ENCODE results near the gene MGA. TPM values are rescaled to one million over a fixed set of nuclear protein-coding genes. Genes with fewer than 3 reads are reported as not detected.
A peak's percentile ranks its signal among the peaks of the same experiment; 100 is the strongest.

Gene MGA
- total RNA-seq, 1 donor from 2014 or later, result 32.6 TPM

DNA sequence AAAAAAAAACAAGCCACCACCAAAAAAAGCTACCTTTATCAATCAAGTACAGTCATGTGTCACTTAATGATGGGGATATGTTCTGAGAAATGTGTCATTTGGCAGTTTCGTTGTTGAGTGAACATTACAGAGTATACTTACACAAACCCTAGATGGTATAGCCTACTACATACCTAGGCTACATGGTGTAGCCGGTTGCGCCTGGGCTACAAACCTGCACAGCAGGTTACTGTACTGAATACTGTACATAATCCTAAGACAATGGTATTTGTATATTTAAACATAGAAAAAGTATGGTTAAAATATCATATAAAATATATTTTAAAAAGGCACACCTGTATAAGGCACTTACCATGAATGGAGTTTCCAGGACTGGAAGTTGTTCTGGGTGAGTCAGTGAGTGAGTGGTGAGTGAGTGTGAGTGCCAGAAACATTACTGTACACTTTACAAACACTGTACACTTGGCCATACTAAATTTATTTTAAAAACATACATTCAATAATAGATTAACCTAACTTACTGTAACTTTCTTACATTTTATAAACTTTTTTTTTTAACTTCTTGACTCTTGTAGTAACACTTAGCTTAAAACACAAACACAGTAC lies 141.7 kb downstream of the MGA start:
- Mint-ChIP-seq H3K27ac (ENCODE audit: unreplicated experiment) (no peak overlapping the region), H3K36me3 (ENCODE audit: low read depth, unreplicated experiment) (peaks cover 16% of the 10 kb centered on the region), H3K4me1 (ENCODE audit: low read depth, unreplicated experiment) (peaks cover 24% of the 10 kb centered on the region), H3K9me3 (ENCODE audit: unreplicated experiment) (no peaks in the 10 kb centered on the region), H3K27me3 (ENCODE audit: low read depth, unreplicated experiment) (no peaks in the 10 kb centered on the region), H3K4me3 (ENCODE audit: unreplicated experiment) (no peak overlapping the region)
- Histone ChIP-seq H3K4me1 (ENCODE audit: insufficient read depth, low read length) (peaks cover 15% of the 10 kb centered on the region), H3K9me3 (ENCODE audit: insufficient read depth, low read depth, low read length) (no peaks in the 10 kb centered on the region), H3K36me3 (ENCODE audit: insufficient read depth, low read length) (peaks cover 4% of the 10 kb centered on the region), H2AFZ (ENCODE audit: low read depth, low read length) (no peak overlapping the region), H3K79me2 (ENCODE audit: insufficient read depth, low read length) (peaks cover 30% of the 10 kb centered on the region), H3K4me3 (ENCODE audit: insufficient read depth, low read depth, low read length) (no peak overlapping the region), H3K27me3 (ENCODE audit: insufficient read depth, low read length) (no peaks in the 10 kb centered on the region), H3K9ac (ENCODE audit: low read length) (no peak overlapping the region), H4K20me1 (ENCODE audit: insufficient read depth, low read length) (peaks cover 40% of the 10 kb centered on the region), H3K4me2 (ENCODE audit: low read length) (peak overlapping the region; percentile 20), H3K27ac (ENCODE audit: low read depth, low read length) (peak overlapping the region; percentile 13)
- no peak for TF ChIP-seq EZH2 (IDR thresholded peaks at IDR 0.05; ENCODE audit: insufficient read depth, low read length)
- no peak for TF ChIP-seq CTCF (IDR thresholded peaks at IDR 0.05; ENCODE audit: insufficient read depth, low read depth, low read length)
- peak; percentile 64 for DNase-seq (ENCODE audit: low read depth)
- FAIRE-seq, result no peak

- Histone ChIP-seq H3K36me3 (ENCODE audit: insufficient read depth, low read length) (peaks cover 4% of the 10 kb centered on the region), H3K9me3 (ENCODE audit: insufficient read depth, low read depth, low read length) (no peaks in the 10 kb centered on the region), H3K4me3 (ENCODE audit: insufficient read depth, low read depth, low read length) (no peak overlapping the region), H3K9ac (ENCODE audit: low read length) (no peak overlapping the region), H3K27me3 (ENCODE audit: insufficient read depth, low read length) (no peaks in the 10 kb centered on the region), H3K27ac (ENCODE audit: low read depth, low read length) (no peak overlapping the region), H3K4me2 (ENCODE audit: low read length) (no peak overlapping the region), H3K79me2 (ENCODE audit: insufficient read depth, low read length) (peaks cover 23% of the 10 kb centered on the region), H2AFZ (ENCODE audit: low read depth, low read length) (no peak overlapping the region), H4K20me1 (ENCODE audit: insufficient read depth, low read length) (peaks cover 37% of the 10 kb centered on the region), H3K4me1 (ENCODE audit: insufficient read depth, low read length) (peaks cover 14% of the 10 kb centered on the region)
- H3K4me1 Mint-ChIP-seq (ENCODE audit: low read depth, unreplicated experiment), result peaks cover 10% of the 10 kb centered on the region
- FAIRE-seq, result no peak
- H3K27ac Mint-ChIP-seq (ENCODE audit: unreplicated experiment), result peak overlapping the region; percentile 47
- DNase-seq (ENCODE audit: low read depth), result no peak
- no peaks in the 10 kb centered on the region for H3K9me3 Mint-ChIP-seq (ENCODE audit: unreplicated experiment)
- H3K36me3 Mint-ChIP-seq (ENCODE audit: low read depth, unreplicated experiment), result peaks cover 12% of the 10 kb centered on the region
- H3K27me3 Mint-ChIP-seq (ENCODE audit: low read depth, unreplicated experiment), result no peaks in the 10 kb centered on the region
- TF ChIP-seq CTCF (IDR thresholded peaks at IDR 0.05; ENCODE audit: insufficient read depth, low read depth, low read length), result no peak
- no peak for TF ChIP-seq EZH2 (IDR thresholded peaks at IDR 0.05; ENCODE audit: insufficient read depth, low read length)
- no peak overlapping the region for H3K4me3 Mint-ChIP-seq (ENCODE audit: unreplicated experiment)
These were observed 144.2 kb downstream of the MGA start for GRCh38 chr15:41804361-41804760.

DNA sequence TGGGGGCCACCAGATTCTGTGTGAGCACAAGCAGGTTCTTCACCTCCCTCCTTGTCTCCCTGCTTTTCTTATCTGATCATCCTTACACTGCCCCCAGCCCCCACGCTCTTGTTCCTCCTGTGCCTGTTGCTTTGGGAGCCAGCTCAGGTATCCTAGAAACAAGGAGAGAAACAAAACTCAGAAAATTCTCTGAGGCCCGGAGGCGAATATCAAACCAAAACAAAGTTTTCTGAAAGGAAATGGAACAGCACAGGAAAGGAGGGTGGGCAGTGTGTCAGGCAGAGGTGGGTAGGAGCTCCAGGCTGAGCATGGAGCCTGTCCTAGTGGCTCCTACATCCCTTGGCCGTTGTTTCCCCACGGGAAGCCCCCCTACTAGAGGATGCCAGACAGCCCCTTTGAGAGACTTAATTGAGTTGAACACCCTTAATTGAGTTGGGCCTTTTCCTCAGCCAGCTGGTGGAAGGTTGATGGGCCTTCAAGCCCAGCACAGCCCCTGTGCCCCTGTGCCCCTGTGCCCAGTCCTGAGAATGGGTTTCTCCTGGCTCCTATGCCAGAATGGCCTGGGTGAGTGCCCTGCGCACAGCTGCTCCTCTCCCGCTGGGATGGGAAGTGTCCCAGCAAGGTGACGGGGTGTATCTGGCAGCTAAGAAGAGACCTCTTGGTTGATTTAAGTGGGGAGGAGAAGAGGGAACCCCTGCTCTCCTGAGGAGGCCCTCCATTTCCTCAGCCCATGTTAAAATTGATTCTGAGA lies 144.9 kb downstream of the MGA start:
- Histone ChIP-seq H3K4me3 (ENCODE audit: insufficient read depth, low read depth, low read length) (no peak overlapping the region), H3K79me2 (ENCODE audit: insufficient read depth, low read length) (peaks cover 23% of the 10 kb centered on the region), H3K4me2 (ENCODE audit: low read length) (no peak overlapping the region)

More for the DNA sequence above, 144.9 kb downstream of the MGA start:
- H3K36me3 Mint-ChIP-seq (ENCODE audit: low read depth, unreplicated experiment), result peaks cover 12% of the 10 kb centered on the region
- no peak overlapping the region for H3K4me3 Mint-ChIP-seq (ENCODE audit: unreplicated experiment)
- Histone ChIP-seq H3K9ac (ENCODE audit: low read length) (no peak overlapping the region), H3K9me3 (ENCODE audit: insufficient read depth, low read depth, low read length) (no peaks in the 10 kb centered on the region), H3K27ac (ENCODE audit: low read depth, low read length) (no peak overlapping the region), H3K4me1 (ENCODE audit: insufficient read depth, low read length) (peaks cover 15% of the 10 kb centered on the region), H3K36me3 (ENCODE audit: insufficient read depth, low read length) (no peaks in the 10 kb centered on the region), H4K20me1 (ENCODE audit: insufficient read depth, low read length) (peaks cover 39% of the 10 kb centered on the region), H2AFZ (ENCODE audit: low read depth, low read length) (no peak overlapping the region), H3K27me3 (ENCODE audit: insufficient read depth, low read length) (no peaks in the 10 kb centered on the region)
- H3K9me3 Mint-ChIP-seq (ENCODE audit: unreplicated experiment), result no peaks in the 10 kb centered on the region
- DNase-seq (ENCODE audit: low read depth) (no peak), FAIRE-seq (no peak)
- peaks cover 4% of the 10 kb centered on the region for H3K4me1 Mint-ChIP-seq (ENCODE audit: low read depth, unreplicated experiment)
- H3K27me3 Mint-ChIP-seq (ENCODE audit: low read depth, unreplicated experiment), result no peaks in the 10 kb centered on the region
- TF ChIP-seq CTCF (IDR thresholded peaks at IDR 0.05; ENCODE audit: insufficient read depth, low read depth, low read length) (no peak), EZH2 (IDR thresholded peaks at IDR 0.05; ENCODE audit: insufficient read depth, low read length) (no peak)
- H3K27ac Mint-ChIP-seq (ENCODE audit: unreplicated experiment), result no peak overlapping the region

Data from astrocyte (in vitro differentiated cells and primary cell).